DND-41 (cell line): ENCODE data around the gene RAB40AL.

Experiments
- EZH2 ChIP-seq: IDR thresholded peaks from 3 replicates; pipeline ENCODE4 v1.6.1; 2012; ENCODE audit warnings: borderline replicate concordance, low read depth, mild to moderate bottlenecking, moderate library complexity, low read length, inconsistent platforms; ENCODE audit not compliant: severe bottlenecking
- TF ChIP-seq, protein P1 (sequence below): IDR thresholded peaks from 2 replicates; pipeline ENCODE4 v1.5.1; 2012; ENCODE audit warnings: borderline replicate concordance, low read length, moderate library complexity, mild to moderate bottlenecking; ENCODE audit not compliant: poor library complexity, severe bottlenecking; ENCODE audit errors: extremely low read depth

DNA sequence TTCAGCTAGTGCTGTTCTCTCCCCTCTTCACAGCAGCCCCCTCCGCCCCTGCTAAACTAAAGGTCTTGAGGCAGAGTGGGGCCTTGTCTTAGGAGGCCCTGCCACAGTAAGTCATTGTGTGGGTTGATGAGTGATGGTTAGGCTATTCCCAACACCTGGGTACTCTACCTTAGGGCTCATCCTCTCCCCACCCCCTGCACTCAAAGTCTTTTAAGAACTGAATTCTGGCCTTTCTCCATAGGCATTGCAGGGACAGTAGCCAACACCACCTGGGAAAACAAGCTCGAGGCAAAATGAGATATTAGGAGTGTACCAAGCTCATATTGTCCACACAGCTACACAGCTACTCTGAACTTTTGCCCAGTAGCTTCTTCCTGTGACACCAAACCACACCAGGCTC lies 42.5 kb downstream of the RAB40AL start:
- TF ChIP-seq EZH2, result no peak
- TF ChIP-seq, protein P1, sequence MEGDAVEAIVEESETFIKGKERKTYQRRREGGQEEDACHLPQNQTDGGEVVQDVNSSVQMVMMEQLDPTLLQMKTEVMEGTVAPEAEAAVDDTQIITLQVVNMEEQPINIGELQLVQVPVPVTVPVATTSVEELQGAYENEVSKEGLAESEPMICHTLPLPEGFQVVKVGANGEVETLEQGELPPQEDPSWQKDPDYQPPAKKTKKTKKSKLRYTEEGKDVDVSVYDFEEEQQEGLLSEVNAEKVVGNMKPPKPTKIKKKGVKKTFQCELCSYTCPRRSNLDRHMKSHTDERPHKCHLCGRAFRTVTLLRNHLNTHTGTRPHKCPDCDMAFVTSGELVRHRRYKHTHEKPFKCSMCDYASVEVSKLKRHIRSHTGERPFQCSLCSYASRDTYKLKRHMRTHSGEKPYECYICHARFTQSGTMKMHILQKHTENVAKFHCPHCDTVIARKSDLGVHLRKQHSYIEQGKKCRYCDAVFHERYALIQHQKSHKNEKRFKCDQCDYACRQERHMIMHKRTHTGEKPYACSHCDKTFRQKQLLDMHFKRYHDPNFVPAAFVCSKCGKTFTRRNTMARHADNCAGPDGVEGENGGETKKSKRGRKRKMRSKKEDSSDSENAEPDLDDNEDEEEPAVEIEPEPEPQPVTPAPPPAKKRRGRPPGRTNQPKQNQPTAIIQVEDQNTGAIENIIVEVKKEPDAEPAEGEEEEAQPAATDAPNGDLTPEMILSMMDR, result no peak
